ENCODE results near the gene GON4L.
"Not testable (repeated sequence)": the region's sequence is repeated elsewhere in the genome, so short reads cannot be mapped to it uniquely, and the experiment has no call there.

GON4L gene

DNA sequence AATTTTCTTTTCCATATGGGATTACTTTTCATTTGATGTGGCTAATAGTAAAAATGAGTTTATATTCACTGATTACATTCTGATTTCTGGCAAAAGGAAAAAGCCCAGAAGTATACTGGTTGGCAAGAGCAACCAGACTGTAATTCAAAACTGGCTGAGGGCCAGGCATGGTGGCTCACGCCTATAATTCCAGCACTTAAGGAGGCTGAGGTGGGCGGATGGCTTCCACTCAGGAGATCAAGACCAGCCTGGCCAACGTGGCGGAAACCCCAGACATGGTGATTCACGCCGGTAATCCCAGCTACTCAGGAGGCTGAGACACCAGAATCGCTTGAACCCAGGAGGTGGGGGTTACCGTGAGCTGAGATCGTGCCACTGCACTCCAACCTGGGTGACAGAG lies 16.8 kb upstream of the GON4L start:
- no peak for DNase-seq

DNA sequence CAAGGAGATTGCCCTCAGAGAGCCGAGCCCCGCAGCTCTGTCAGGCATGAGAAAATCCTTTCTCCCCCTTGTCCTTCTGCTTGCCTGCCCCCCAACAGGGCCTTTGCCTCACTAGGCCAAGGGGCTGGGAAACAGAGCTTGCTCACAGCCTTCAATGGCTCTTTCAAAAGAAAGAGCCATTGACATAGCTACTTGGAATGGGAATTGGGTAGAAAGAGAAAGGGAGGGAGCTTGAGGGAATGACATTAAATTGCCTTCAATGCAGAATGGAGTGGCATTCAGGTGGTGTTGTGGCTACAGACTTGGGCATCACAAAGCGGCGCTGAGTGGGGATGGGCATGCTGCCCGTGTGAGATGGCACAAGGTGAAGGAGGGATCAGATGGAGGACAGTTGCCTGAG lies 15.5 kb upstream of the GON4L start:
- no peak for DNase-seq

DNA sequence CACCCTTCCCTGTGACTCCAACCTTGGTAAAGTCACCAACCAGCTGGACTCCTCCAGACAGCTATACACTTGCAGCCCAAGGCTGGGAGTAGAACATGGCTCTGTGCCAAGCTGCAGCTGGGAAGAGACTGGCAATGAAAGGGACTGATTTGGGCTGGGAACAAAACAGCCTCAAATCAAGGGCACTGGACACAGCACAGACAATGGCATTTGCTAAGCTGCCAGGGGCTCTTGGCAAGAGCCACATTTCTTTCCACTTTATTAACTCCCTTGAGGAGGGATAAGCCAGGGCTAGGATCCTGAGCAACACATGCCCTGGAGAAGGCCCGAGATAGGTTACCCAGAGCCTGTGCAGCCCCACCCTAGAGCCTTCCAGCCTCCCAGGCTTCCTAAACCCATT lies 14.4 kb upstream of the GON4L start:
- no peak for DNase-seq

DNA sequence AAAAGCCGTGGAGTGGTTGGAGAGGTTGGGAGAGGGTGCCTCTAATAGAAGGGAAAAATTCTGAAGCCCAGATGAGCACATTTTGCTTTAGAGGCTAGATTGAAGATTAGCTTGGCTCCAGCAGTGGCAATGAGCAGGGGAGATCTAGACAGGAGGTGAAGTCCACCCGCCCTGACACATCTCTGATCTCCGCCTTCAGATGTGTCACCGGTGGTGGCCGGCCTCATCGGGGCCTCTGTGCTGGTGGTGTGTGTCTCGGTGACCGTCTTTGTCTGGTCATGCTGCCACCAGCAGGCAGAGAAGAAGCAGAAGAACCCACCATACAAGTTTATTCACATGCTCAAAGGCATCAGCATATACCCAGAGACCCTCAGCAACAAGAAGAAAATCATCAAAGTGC lies 10.8 kb upstream of the GON4L start:
- no peak for DNase-seq

DNA sequence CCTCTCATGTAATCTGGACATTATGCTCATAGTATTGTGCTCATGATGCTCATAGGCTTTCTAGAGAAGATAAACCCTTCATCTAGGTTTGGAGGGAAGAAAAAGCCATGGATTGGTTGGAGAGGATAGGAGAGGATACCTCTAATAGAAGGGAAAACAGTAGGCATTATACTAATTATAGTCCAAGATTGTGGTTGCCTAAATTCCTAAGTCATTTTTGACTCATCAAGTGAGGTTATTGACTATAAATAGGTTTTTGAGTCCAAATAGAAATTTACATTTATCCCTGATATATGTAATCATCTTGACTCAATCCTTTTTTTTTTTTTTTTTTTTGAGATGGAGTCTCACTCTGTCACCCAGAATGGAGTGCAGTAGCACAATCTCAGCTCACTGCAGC lies 7.4 kb upstream of the GON4L start:
- no peak for DNase-seq

DNA sequence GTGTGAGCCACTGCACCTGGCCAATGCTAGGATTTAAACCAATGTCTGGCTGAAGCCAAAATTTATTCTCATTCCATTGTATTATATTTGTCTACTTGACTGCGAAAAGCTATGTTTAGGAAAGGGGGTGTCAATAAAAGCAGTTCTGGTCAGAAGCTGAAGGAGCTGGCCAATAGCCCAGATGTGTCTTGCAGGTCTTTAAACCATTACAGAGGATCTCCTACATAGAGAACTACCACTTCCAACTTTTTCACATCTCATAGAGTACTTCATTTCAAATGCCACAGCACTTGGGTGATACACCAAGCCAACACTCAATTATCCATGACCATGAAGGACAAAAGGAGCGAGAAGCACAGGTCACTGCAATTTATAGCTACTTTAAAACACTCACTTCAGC lies 4.9 kb upstream of the GON4L start:
- no peak for DNase-seq

DNA sequence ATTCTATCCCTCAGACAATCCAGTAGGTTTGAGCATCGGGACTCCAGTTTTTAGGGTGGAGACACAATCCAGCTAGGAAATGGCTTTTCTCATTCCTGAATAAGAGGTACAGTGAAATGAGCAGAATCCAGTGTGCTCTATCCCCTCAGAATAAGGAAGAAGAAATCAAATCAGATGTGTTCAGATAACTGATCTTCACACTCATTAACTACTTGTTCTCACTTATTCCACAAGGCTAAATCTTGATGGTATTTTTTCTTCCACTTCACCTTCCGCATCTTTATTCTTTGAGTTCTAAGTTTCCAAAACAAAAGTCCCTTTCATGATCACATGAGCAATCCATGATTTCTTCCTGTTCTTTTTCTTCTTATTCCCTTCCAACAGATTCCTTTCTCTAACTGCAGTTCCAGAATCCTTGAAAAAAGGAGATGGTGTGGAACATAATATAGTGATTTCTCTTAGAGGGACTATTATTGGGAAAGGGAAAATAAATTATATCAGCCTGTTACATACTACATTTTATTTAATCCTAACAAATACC lies 4.0 kb upstream of the GON4L start:
- DNase-seq = no peak

DNA sequence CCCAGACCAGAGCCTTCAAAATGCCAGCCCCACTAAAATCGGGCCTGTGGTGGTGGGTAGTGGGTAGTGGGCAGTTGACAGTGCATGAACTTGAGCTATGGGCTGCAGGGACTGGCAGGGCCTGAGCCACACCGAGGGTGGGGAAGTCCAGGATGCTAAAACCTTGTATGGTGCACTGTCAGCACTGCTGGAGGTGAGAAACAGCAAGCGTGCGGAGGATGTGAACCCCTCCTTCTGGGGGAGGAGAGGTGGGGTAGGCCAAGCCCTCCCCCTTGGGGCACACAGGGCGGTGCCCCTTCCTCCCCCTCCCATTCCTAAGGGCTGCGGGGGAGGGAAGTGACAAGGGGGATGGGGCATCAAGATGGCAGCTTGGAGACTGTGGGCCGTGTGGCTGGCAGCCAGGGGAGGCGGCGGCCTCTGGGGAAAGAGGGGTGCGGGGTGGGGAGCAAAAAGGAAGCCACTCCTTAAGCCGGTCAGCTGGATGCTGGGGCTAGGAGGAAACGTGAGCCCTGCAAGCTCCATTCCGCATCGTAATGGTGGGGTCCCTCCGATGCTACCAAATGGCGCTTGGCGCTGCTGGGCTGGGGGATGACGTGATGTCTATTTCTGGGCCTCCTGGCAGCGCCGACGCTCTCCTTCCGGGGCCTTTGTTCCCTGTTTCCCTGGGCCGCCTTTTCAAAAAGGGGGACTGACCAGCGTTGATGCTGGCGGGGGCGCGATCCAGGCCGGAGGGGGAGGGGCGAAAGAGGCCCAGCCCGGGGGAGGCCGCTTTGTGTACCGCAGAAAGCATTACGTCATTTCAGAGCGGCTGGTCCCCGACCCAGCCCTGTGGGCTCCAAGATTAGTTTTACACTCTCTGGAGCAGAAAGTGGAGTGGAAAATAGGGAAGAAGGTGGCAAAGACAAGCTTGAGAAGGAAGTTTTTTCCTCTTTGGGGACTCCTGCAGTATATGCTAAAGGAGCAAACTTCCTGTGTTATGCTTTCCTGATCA lies 3.2 kb upstream of the GON4L start:
- no peak for DNase-seq

DNA sequence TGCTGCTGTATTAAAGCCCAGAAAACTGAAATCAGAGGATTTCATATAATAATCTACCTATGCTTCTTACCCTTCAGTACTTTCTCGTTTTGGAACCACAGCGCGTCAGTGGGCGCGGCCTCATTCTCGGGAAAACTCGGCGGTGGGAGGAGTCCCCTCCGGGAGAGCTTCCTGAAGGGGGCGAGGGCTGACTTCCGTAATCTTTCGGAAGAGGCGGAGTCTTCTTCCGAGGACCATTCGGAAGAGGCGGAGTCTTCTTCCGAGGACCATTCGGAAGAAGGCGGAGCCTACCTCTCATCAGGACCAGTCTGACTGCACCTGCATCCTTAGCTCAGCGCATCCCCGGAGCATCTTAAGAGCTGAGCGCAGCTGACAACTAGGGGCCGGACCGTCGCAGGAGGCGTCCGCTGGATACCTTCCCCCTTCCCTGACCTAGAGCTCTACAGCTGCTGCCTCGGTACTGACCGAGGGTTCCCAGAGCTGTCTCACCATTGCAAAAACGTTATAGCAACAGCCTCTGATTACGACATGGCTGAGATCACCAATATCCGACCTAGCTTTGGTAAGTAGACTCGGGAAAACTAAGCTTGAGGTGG lies 2.3 kb upstream of the GON4L start, which contains the start of gene SYT11:
Gene SYT11 (plus strand): TSS at position 334 of the 596 bp plus-strand sequence. CDS start 195 bp downstream, at position 529.
- peak; percentile 57 to 85 (median 70) for DNase-seq

DNA sequence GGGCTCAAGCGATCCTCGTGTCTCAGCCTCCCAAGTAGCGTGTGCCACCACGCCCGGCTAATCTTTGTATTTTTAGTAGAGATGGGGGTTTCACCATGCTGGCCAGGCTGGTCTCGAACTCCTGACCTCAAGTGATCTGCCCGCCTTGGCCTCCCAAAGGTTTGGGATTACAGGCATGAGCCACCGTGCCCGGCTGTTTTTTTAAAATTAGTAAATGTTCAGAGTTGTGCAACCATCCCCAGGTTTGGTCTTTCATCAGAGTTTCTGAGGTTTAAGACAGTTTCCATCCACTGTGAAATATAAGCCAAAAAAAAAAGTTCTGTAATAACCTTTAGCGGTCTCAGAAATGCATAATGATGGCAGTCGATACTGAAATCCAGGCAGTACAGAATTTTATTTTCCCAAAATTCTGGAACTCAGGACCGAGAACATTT lies 1.8 kb upstream of the GON4L start:
- no peak for DNase-seq

DNA sequence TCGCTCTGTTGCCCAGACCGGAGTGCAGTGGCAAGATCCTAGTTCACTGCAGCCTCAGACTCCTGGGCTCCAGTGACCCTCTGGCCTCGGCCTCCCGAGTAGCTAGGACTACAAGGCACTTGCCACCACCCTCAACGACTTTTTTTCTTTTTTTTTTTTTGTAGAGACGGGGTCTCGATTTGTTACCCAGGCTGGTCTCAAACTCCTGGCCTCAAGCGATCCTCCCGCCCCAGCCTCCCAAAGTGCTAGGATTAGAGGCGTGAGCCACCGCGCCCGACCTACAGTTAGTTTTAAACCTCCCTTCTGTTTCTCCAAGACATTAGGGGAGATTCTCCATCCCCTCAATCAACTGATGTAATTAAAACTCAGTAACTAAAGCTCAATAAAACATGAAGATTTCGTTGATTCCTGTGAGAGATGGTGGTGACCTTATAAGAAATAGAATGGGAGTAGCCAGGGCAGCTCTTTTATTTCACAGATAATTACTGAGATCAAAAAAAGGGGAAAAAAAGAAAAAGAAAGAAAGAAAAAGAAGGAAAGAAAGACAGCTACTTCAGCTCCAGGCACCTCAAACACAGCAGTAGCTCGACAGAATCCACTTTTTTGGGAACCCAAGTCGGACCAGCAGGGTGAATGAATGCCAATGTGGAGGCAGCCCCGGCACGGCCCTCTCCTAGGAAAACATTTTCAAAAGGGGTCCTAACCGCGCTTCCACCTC lies 598 bp downstream of the GON4L start:
- DNase-seq = no peak

DNA sequence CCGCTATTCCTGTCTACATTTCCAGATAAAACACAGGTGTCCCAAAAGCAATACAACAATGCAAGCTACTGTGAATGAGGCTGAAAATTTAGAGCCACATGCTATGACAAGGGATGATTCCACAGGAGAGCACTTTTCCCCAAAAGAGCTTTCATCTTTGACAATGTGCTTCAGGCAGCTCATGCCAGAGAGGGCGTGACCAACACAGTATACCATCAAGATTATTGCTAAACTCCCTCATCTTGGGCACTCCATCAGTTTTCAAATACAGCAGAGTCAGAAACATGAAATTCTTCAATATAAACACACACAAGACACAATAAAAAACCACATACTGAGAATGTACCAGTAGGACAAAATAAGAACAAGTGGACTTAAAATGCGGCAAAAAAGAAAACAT lies 6.7 kb downstream of the GON4L start:
- no peak for DNase-seq

DNA sequence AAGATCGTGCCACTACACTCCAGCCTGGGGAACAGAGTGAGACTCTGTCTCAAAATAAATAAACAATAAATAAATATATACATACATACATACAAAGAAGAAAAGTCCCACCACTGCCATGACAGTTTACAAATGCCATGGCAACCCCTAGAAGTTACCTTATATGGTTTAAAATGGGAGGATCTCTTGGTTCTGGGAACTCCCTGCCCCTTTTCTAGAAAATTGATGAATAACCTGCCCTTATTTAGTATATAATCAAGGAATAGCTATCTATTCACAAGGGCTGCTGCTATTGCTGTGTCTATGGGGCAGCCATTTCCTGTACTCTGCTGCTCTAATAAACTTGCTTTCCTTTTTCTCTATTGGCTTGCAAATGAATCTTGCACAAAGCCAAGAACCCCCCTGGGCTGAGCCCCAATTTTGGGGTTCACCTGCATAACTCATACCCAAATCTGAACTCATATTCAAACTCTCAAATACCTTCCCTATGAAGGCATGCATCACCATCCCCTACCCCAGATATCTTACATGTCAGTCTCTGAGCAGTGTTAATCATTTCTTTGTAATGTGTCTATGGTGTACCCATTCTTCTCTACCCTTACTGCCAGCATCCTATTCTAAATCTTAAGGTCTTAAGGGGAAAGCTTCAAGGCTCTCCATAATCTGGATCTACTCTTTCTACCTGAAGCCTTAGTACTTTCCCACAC lies 9.0 kb downstream of the GON4L start:
- DNase-seq = no peak

DNA sequence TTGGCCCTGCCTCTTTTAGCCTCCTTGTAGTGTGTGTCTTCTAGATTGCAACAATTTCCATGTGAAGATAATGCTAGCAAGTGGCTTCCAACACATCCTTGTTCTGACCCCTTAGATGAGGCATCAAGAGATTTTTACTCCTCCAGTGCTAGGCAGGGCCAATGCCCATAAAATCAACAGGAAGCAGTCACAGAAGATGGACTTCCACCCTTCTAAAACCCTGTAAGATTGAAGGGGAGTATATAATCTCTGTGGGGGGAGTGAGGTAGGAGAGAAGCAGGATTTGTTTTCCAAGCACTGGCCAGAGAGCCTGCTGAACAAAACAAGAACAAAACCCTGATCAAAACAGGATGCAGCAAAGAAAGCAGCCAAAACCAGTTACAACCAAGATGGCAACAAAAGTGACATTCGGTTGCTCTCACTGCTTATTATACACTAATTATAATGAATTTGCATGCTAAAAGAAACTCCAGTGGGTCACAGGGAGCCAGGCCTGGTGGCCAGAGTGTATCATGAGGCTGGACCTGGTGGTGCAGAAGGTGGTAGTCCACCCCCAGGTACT lies 12.1 kb downstream of the GON4L start:
- no peak for DNase-seq

DNA sequence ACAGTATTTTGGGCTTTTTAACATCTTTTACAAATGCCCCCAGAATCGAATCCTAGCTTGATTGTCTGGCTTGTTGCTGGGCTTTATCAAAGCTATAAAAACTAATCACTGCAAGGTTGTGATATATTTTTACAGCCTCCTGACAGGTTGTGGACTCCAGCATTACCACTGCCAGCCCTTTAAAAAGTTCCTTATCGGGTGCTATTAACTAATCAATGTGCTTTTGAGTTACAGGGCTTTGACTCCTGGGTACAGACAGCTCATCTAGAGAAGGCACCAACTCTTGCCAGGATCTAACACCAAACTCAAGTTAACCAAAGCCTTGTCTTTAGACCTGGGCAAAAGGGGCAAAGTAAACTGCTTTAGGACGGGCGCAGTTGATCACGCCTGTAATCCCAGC lies 16.6 kb downstream of the GON4L start:
- DNase-seq = no peak

DNA sequence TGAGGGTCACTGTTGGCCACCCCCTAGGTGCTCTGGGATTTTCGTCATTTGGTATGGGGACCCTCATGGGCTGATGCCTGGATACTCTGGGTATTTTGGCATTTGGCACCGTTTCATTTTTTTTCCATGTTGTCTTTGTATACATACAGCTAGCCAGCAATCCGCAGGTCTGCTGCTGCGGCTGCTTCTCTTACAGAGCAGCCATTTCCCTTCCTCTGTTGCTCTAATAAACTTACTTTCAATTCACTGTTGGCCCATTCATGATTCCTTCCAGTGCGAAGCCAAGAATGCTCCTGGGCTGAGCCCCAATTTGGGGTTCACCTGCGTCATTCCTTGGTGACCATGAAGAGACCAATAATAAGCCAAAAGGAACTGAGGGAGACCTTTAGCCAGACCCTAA lies 21.5 kb downstream of the GON4L start:
- no peak for DNase-seq

DNA sequence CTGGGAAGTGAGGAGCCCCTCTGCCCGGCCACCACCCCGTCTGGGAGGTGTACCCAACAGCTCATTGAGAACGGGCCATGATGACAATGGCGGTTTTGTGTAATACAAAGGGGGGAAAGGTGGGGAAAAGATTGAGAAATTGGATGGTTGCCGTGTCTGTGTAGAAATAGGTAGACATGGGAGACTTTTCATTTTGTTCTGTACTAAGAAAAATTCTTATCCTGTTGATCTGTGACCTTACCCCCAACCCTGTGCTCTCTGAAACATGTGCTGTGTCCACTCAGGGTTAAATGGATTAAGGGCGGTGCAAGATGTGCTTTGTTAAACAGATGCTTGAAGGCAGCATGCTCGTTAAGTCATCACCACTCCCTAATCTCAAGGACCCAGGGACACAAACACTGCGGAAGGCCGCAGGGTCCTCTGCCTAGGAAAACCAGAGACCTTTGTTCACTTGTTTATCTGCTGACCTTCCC lies 22.1 kb downstream of the GON4L start:
- DNase-seq = not testable (repeated sequence)

DNA sequence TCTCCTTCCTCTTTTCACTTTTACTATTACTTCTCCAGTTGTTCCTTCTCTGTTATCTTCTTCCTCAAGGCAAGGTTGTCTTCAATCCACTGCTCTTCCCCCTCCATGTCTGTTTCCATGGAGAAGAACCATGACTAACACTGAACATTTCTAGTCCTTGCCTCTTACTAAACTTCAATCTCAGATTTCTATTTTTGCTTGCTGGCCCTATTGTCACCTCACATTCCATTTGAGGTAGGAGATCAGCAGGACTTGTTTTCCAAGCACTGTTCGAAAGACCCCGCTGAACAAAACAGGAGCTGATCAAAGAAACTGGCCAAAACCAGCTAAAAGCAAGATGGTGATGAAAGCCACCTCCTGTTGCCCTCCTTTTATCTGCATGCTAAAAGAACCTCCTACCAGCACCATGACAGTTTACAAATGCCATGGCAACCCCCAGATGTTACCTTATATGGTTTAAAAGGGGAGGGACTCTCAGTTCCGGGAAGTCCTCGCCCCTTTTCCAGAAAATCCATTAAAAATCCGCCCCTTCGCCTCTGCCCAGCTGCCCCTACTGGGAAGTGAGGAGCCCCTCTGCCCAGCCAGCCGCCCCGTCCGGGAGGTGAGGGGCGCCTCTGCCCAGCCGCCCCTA lies 22.6 kb downstream of the GON4L start:
- no peak for DNase-seq

DNA sequence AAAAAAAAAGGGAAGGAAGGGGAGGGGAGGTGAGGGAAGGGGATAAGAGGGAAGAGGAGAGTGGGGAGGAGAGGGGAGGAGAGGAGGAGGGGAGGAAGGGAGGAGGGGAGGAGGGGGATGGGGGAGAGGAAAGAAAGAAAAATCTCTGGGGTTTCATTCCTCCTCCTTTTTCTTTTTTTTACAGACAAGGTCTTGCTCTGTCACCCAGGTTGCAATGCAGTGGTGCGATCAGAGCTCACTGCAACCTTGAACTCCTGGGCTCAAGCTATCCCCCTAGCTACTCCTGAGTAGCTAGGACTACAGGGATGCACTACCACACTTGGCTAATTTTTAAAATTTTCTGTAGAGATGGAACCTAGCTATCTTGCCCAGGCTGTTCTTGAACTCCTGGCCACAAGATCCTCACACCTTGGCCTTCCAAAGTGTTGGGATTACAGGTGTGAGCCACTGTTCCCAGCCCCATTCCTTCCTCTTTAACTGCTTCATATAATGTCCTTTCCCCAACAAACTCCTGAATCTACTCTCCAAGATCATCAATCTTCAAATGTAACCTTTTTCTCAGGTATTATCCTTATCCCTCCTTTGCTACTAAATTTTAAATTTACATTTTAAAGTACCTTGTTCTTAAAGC lies 23.2 kb downstream of the GON4L start:
- DNase-seq = no peak

DNA sequence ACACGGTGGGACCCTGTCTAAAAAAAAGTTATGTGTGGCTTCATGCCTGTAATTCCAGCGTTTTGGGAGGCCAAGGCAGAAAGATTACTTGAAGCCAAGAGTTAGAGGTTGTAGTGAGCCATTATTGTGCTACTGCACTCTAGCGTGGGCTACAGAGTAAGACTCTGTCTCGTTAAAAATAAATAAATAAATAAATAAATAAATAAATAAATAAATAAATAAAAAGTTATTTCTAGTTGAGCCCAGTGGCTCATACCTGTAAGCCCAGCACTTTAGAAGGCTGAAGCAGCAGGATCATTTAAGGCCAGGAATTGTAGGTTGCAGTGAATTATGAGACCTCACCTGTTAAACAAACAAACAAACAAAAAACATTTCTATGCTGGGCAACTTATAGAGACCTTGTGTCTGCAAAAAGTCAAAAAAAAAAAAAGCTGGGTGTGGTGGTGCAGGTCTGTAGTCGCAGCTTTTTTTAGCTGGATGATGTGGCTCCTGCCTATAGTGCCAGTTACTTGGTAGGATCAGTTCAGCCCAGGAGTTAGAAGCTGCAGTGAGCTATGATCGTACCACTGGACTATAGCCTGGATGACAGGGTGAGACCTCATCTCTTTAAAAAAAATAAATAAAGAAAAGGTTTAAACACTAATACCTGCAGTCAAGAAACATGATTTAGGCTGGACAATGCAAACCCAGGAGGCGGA lies 25.6 kb downstream of the GON4L start:
- DNase-seq = no peak

DNA sequence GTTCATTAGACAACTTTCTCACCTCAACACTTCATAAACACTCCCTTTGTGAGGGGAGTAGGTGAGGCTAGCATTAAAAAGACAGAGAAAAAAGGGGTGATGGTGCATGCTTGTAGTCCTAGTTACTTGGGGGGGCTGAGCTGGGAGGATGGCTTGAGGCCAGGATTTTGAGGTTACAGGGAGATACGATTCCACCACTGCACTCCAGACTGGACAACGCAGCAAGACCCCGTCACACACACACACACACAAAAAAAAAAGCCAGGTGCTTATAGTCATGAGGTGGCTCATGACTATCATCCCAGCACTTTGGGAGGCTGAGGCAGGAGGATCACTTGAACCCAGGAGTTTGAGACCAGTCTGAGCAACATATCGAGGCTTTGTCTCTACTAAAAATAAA lies 29.6 kb downstream of the GON4L start:
- DNase-seq = no peak
